Vagina (tissue), 2 donors: ENCODE results near the gene CYP4F11.

Source experiments
- POLR2A ChIP-seq, 2 donors: fragments of 450-650 bp; IDR thresholded peaks; one replicate each; pipeline ENCODE4 v1.6.1; 2017; ENCODE audit warnings: antibody characterized with exemption in 2 of 2, mild to moderate bottlenecking in 2 of 2, moderate library complexity in 2 of 2
- POLR2AphosphoS5 ChIP-seq, 2 donors: sonication (generic); formaldehyde crosslinking; IDR thresholded peaks; one replicate each; pipeline ENCODE4 v1.9.0; 2017; ENCODE audit warnings: antibody characterized with exemption in 2 of 2, mild to moderate bottlenecking in 2 of 2, low read depth in 1 of 2; ENCODE audit not compliant: insufficient read depth in 1 of 2
- TF ChIP-seq, protein P1 (sequence below), 3 experiments: fragments of 450-650 bp in 2 of 3; fragments of 200-600 bp in 1 of 3; sonication (generic) in 1 of 3; IDR thresholded peaks; one replicate each; pipeline ENCODE4 v1.5.1; 2017 to 2019; ENCODE audit warnings: antibody characterized with exemption in 3 of 3, mild to moderate bottlenecking in 2 of 3, moderate library complexity in 2 of 3

DNA sequence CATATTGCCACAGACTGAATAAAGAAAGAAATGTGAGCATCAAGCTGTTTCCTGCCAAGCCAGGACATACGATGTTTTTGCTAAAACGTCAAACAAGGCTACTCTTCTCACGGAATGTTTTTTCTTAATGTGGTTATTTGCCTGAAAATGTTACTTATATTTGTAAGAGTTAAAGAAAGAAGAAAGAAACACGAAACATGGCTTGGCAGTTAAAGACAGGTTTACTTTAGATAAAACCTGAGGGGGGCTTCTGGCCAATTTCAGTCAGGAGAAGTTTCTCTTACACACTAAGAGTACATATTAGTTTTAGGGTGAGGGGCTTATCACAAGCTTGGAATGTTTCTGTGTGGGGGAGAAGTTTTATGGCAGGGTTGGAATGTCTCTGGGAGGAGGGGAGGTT lies 10.1 kb upstream of the CYP4F11 start:
- TF ChIP-seq, protein P1, sequence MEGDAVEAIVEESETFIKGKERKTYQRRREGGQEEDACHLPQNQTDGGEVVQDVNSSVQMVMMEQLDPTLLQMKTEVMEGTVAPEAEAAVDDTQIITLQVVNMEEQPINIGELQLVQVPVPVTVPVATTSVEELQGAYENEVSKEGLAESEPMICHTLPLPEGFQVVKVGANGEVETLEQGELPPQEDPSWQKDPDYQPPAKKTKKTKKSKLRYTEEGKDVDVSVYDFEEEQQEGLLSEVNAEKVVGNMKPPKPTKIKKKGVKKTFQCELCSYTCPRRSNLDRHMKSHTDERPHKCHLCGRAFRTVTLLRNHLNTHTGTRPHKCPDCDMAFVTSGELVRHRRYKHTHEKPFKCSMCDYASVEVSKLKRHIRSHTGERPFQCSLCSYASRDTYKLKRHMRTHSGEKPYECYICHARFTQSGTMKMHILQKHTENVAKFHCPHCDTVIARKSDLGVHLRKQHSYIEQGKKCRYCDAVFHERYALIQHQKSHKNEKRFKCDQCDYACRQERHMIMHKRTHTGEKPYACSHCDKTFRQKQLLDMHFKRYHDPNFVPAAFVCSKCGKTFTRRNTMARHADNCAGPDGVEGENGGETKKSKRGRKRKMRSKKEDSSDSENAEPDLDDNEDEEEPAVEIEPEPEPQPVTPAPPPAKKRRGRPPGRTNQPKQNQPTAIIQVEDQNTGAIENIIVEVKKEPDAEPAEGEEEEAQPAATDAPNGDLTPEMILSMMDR (IDR thresholded peaks at IDR 0.05) = no peak
- TF ChIP-seq POLR2A (IDR thresholded peaks at IDR 0.05) = no peak
- no peak for TF ChIP-seq POLR2AphosphoS5 (IDR thresholded peaks at IDR 0.05; ENCODE audit: insufficient read depth in 1 of 2, low read depth in 1 of 2)
